ENCODE measurements around the gene DYNC1H1.

The DYNC1H1 gene

DNA sequence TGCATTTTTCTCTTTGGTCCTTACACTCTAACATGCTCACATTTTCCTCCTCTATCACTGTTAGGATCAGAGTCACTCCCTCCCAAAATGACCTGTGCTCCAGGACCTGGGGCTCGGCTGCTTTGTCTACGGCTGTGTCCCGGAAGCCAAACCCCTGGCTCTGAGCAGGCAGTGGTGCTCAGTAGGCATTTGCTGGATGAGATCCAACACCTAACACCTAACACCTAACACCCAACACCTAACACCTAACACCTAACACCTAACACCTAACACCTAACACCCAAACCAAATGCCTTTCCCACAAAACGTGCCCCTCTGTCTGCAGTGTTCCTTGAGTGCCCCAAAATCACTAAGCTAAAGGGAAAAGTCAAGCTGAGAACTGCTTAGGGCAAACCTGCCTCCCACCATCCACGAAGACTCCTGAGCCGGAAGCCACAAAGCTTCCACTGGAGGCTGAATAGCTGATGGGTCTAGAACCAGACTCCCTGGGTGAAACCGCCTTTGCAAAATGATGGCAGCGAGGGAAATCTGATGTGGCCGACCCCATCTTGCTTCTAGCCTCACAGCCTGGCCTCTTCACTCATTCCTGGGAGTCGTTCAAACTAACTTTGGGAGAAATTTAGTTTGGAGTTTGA, 93.2 kb downstream of the DYNC1H1 start:
- H3K27me3 ChIP-seq (ENCODE audit: control insufficient read depth, insufficient read depth, low read length): no peaks in the 10 kb centered on the region
- no peaks in the 10 kb centered on the region for H3K4me1 ChIP-seq
- TF ChIP-seq CTCF (IDR thresholded peaks at IDR 0.05): no peak
- H3K9me3 ChIP-seq (ENCODE audit: control insufficient read depth, low read length): no peaks in the 10 kb centered on the region
- no peak overlapping the region for H2AFZ ChIP-seq
- H3K27ac ChIP-seq: no peak overlapping the region
- H3K4me3 ChIP-seq (ENCODE audit: low read depth, low read length): no peak overlapping the region
- H3K9ac ChIP-seq: no peak overlapping the region
- H3K36me3 ChIP-seq (ENCODE audit: control insufficient read depth, insufficient read depth, low read length): no peaks in the 10 kb centered on the region
- H3K79me2 ChIP-seq: no peaks in the 10 kb centered on the region
- no peak overlapping the region for H3K4me2 ChIP-seq (ENCODE audit: low read length)

DNA sequence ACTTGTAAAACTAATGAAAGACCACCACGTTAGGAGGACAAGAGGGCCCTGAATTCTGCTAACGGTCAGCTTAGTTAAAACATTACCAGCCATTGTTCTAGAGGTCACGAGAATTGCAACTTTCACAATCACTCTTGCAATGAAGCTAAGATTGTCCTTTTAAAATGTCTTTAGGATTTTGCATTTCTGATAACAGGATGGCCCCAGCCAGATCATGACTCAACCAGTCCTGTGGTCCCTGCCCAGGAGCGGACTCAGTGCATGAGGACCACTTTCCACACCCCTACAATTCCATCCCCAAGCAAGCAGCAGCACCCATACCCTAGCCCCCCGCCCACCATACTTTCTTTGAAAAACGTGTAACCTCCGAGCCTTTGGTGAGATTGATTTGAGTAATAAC, 93.8 kb downstream of the DYNC1H1 start:
- H3K9me3 ChIP-seq (ENCODE audit: control insufficient read depth, low read length): no peaks in the 10 kb centered on the region
- TF ChIP-seq CTCF (IDR thresholded peaks at IDR 0.05): no peak
- H3K36me3 ChIP-seq (ENCODE audit: control insufficient read depth, insufficient read depth, low read length): no peaks in the 10 kb centered on the region
- H2AFZ ChIP-seq: no peak overlapping the region
- H3K27ac ChIP-seq: no peak overlapping the region
- no peak overlapping the region for H3K4me3 ChIP-seq (ENCODE audit: low read depth, low read length)
- H3K4me2 ChIP-seq (ENCODE audit: low read length): no peak overlapping the region
- no peaks in the 10 kb centered on the region for H3K4me1 ChIP-seq
- no peaks in the 10 kb centered on the region for H3K79me2 ChIP-seq
- H3K9ac ChIP-seq: no peak overlapping the region
- H3K27me3 ChIP-seq (ENCODE audit: control insufficient read depth, insufficient read depth, low read length): no peaks in the 10 kb centered on the region

DNA sequence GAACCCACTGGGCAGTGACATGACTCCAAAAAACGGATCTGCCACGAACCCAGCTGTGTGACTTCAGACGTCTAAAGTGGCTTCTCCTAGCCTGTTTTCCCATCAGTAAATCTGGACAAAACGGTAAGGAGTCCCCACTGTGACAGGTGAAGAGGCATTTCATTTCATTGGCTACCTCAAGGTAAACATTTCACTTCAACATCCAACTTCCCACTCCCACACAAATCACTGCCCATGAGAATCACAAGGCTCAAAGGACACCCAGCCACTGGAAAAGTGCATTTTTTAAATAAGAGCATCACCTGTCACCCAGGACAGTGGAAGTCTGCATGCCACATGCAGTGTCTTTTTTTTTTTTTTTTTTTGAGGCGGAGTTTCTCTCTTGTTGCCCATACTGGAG, 94.6 kb downstream of the DYNC1H1 start:
- no peak for TF ChIP-seq CTCF (IDR thresholded peaks at IDR 0.05)
- H3K27ac ChIP-seq: no peak overlapping the region
- H3K4me1 ChIP-seq: no peaks in the 10 kb centered on the region
- H3K9me3 ChIP-seq (ENCODE audit: control insufficient read depth, low read length): no peaks in the 10 kb centered on the region
- no peaks in the 10 kb centered on the region for H3K27me3 ChIP-seq (ENCODE audit: control insufficient read depth, insufficient read depth, low read length)
- no peak overlapping the region for H3K4me3 ChIP-seq (ENCODE audit: low read depth, low read length)
- H3K4me2 ChIP-seq (ENCODE audit: low read length): no peak overlapping the region
- no peak overlapping the region for H2AFZ ChIP-seq
- no peaks in the 10 kb centered on the region for H3K79me2 ChIP-seq
- H3K36me3 ChIP-seq (ENCODE audit: control insufficient read depth, insufficient read depth, low read length): no peaks in the 10 kb centered on the region
- no peak overlapping the region for H3K9ac ChIP-seq

DNA sequence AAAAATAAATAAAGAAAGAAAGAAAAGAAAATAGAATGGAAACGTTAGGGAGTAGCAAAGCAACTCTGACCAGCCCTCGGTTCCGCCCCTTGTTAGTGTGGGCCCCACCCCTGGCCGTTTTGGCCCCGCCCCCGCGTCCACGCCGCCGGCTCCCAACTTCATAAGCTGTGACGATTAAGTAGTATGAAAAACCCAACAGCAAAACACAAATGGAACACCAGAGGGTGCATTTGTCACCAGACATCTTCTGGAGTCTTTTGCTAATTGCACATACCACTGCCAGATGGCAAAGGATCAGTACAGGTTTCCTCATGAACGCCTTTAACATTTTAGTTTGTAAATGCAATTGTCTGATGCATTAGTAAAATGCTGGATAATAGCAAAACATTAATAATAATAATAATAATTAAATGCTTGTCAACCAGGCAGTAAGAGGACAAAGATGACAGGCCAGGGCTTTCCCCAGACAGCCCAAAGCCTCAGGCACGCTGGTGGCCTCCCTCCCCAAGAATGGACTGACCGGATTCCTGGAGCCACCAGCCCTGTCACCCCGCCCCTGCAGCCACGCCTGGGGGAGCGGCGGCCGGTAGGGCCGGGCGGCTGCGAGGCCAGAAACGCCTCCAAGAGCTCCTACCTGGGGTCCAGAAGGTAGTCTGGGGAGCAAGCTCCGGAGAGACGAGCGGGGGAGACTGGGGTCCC, 98.9 kb downstream of the DYNC1H1 start:
- Histone ChIP-seq H3K27ac (no peak overlapping the region), H3K27me3 (ENCODE audit: control insufficient read depth, insufficient read depth, low read length) (no peaks in the 10 kb centered on the region), H3K9ac (no peak overlapping the region), H3K36me3 (ENCODE audit: control insufficient read depth, insufficient read depth, low read length) (no peaks in the 10 kb centered on the region), H3K9me3 (ENCODE audit: control insufficient read depth, low read length) (no peaks in the 10 kb centered on the region), H3K4me1 (no peaks in the 10 kb centered on the region), H3K4me3 (ENCODE audit: low read depth, low read length) (no peak overlapping the region), H3K79me2 (no peaks in the 10 kb centered on the region), H3K4me2 (ENCODE audit: low read length) (no peak overlapping the region), H2AFZ (peak overlapping the region; percentile 75)
- TF ChIP-seq CTCF (IDR thresholded peaks at IDR 0.05): peak; percentile 61
